GM21619 (cell line): Measurements from ENCODE around the gene MYH6.

ENCODE experiments used
- ATAC-seq: cut with Tn5 transposase; IDR thresholded peaks from one replicate; pipeline ENCODE4 v1.9.1; 2021; ENCODE audit not compliant: unreplicated experiment

MYH6 gene

GRCh38 chr14:23379366-23380196, 28.5 kb downstream of the MYH6 start:
- ATAC-seq, result no peak

- no peak for ATAC-seq
Measured at GRCh38 chr14:23378612-23379220, 29.4 kb downstream of the MYH6 start.

GRCh38 chr14:23377573-23378563, 30.2 kb downstream of the MYH6 start:
- no peak for ATAC-seq

GRCh38 chr14:23377198-23377550, 30.9 kb downstream of the MYH6 start:
- ATAC-seq, result no peak

GRCh38 chr14:23376482-23377197, 31.4 kb downstream of the MYH6 start, which contains the start of gene CMTM5:
CMTM5 (plus strand) TSS chr14:23377046; CDS start chr14:23377252, 206 bp downstream.
- ATAC-seq, result no peak

GRCh38 chr14:23375527-23376251, 32.4 kb downstream of the MYH6 start:
- ATAC-seq, result no peak

GRCh38 chr14:23373041-23373440, 35.0 kb downstream of the MYH6 start:
- no peak for ATAC-seq

GRCh38 chr14:23372509-23372908, 35.6 kb downstream of the MYH6 start, which contains the start of gene IL25:
IL25 (plus strand) TSS chr14:23372809.
- ATAC-seq, result no peak

- no peak for ATAC-seq
Measured at GRCh38 chr14:23371865-23372264, 36.2 kb downstream of the MYH6 start.

GRCh38 chr14:23370221-23370620, 37.9 kb downstream of the MYH6 start:
- no peak for ATAC-seq

GRCh38 chr14:23366426-23366921, 41.6 kb downstream of the MYH6 start:
- ATAC-seq, result no peak

GRCh38 chr14:23365732-23366425, 42.2 kb downstream of the MYH6 start:
- ATAC-seq, result no peak

- ATAC-seq, result no peak
Measured at GRCh38 chr14:23365036-23365731, 42.9 kb downstream of the MYH6 start, which contains the start of gene EFS. EFS (minus strand) TSS chr14:23365172; CDS start chr14:23365025, 147 bp downstream.

GRCh38 chr14:23364164-23365035, 43.7 kb downstream of the MYH6 start:
- no peak for ATAC-seq

- no peak for ATAC-seq
Measured at GRCh38 chr14:23362200-23362599, 45.9 kb downstream of the MYH6 start.

- no peak for ATAC-seq
Measured at GRCh38 chr14:23361763-23362162, 46.3 kb downstream of the MYH6 start.

GRCh38 chr14:23361320-23361719, 46.8 kb downstream of the MYH6 start:
- no peak for ATAC-seq
